Activated CD8-positive, alpha-beta memory T cell treated with anti-CD3 and anti-CD28 coated beads for 24 hours (primary cell): Measurements from ENCODE around the gene FAM81A.
"Not testable (repeated sequence)": the region's sequence is repeated elsewhere in the genome, so short reads cannot be mapped to it uniquely, and the experiment has no call there.

Source experiments
- DNase-seq: peaks from one replicate; pipeline ENCODE4 v3.0.0-alpha.2; 2020

FAM81A gene

GRCh38 chr15:59491062-59491461 is 53.1 kb downstream of the FAM81A start:
- no peak for DNase-seq

GRCh38 chr15:59492389-59493377 is 54.7 kb downstream of the FAM81A start:
- peak; percentile 79 for DNase-seq

- DNase-seq: no peak
These were observed 63.6 kb downstream of the FAM81A start for GRCh38 chr15:59501597-59501996.

- DNase-seq: no peak
These were observed 77.2 kb downstream of the FAM81A start for GRCh38 chr15:59515190-59515589.

- no peak for DNase-seq
These were observed 78.9 kb downstream of the FAM81A start for GRCh38 chr15:59516655-59517461.

- DNase-seq: no peak
These were observed 81.3 kb downstream of the FAM81A start for GRCh38 chr15:59519329-59519728.

- DNase-seq: no peak
These were observed 83.5 kb downstream of the FAM81A start for GRCh38 chr15:59521443-59521842.

- peak; percentile 70 for DNase-seq
These were observed 85.0 kb downstream of the FAM81A start for GRCh38 chr15:59522988-59523461.

GRCh38 chr15:59523702-59524101 is 85.7 kb downstream of the FAM81A start:
- no peak for DNase-seq

GRCh38 chr15:59524331-59524731 is 86.3 kb downstream of the FAM81A start:
- DNase-seq: no peak

- not testable (repeated sequence) for DNase-seq
These were observed 88.5 kb downstream of the FAM81A start for GRCh38 chr15:59526466-59526865.

GRCh38 chr15:59528429-59528828 is 90.4 kb downstream of the FAM81A start:
- no peak for DNase-seq

- peak; percentile 84 for DNase-seq
These were observed 91.0 kb downstream of the FAM81A start for GRCh38 chr15:59528961-59529402.

- no peak for DNase-seq
These were observed 93.2 kb downstream of the FAM81A start for GRCh38 chr15:59531066-59531675.

GRCh38 chr15:59532770-59533379 is 94.9 kb downstream of the FAM81A start:
- no peak for DNase-seq

GRCh38 chr15:59536553-59536952 is 98.6 kb downstream of the FAM81A start:
- no peak for DNase-seq

- no peak for DNase-seq
These were observed 99.4 kb downstream of the FAM81A start for GRCh38 chr15:59537403-59537802.

GRCh38 chr15:59538494-59538893 is 100.5 kb downstream of the FAM81A start:
- no peak for DNase-seq

- DNase-seq: no peak
These were observed 101.8 kb downstream of the FAM81A start for GRCh38 chr15:59539799-59540198.

GRCh38 chr15:59540654-59541053 is 102.7 kb downstream of the FAM81A start:
- DNase-seq: no peak

- DNase-seq: no peak
These were observed 103.8 kb downstream of the FAM81A start for GRCh38 chr15:59541750-59542149.

GRCh38 chr15:59543721-59544547 is 105.9 kb downstream of the FAM81A start:
- no peak for DNase-seq
